ENCODE measurements around the gene MDM1. TPM values are rescaled to one million over a fixed set of nuclear protein-coding genes. Genes with fewer than 3 reads are reported as not detected.

Gene MDM1
- total RNA-seq, 2 donors from 2014 or later, result 8.3 to 12.8 TPM

DNA sequence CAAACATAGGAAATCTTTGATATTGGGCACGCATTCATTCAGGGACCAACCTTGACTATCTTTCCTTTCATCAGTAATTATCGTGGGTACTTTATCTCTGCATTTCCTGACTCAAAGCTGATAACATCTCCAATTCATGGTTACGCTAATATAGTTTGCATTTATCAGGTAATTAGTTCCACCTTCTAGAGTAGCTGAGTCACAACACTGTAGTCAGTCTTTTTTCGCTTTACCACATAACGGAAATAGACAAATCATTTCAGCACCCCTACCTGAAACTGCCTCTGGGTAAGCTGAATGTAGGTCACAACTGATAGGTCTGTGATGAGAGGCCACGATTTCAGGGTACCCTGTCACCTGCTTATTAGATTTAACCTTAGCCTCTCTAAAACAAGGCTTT, 42.0 kb downstream of the MDM1 start:
- Histone ChIP-seq H3K27ac (no peak overlapping the region), H3K9me3 (no peaks in the 10 kb centered on the region), H3K4me3 (no peak overlapping the region), H3K36me3 (no peaks in the 10 kb centered on the region), H3K27me3 (no peaks in the 10 kb centered on the region), H3K4me1 (peaks cover 0 to 14% of the 10 kb centered on the region in 2 donors)
- DNase-seq (ENCODE audit: low spot score), result no peak
- TF ChIP-seq, protein P1, sequence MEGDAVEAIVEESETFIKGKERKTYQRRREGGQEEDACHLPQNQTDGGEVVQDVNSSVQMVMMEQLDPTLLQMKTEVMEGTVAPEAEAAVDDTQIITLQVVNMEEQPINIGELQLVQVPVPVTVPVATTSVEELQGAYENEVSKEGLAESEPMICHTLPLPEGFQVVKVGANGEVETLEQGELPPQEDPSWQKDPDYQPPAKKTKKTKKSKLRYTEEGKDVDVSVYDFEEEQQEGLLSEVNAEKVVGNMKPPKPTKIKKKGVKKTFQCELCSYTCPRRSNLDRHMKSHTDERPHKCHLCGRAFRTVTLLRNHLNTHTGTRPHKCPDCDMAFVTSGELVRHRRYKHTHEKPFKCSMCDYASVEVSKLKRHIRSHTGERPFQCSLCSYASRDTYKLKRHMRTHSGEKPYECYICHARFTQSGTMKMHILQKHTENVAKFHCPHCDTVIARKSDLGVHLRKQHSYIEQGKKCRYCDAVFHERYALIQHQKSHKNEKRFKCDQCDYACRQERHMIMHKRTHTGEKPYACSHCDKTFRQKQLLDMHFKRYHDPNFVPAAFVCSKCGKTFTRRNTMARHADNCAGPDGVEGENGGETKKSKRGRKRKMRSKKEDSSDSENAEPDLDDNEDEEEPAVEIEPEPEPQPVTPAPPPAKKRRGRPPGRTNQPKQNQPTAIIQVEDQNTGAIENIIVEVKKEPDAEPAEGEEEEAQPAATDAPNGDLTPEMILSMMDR (IDR thresholded peaks at IDR 0.05), result no peak

DNA sequence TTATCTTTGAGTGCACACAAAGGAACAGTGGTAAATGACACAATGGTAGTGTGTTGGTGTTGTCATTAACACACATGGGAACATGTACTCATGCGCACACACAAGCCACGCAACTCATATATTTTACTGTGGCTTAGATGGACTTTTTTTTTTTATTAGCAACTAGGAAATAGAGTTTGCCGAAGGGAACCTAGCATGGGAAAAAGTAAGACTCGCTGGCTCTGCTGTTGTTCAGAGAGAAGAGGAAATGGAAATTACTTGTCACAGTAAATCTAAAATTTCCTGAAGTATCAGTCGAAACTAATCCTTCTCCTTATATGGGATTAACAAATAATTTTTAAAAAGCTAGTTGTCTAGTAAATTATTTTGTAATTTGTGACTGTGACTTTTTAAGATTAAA, 45.1 kb downstream of the MDM1 start:
- H3K4me3 ChIP-seq, result no peak overlapping the region
- no peaks in the 10 kb centered on the region for H3K9me3 ChIP-seq
- TF ChIP-seq, protein P1 (IDR thresholded peaks at IDR 0.05), result no peak
- DNase-seq (ENCODE audit: low spot score), result no peak
- H3K27me3 ChIP-seq, result no peaks in the 10 kb centered on the region
- H3K27ac ChIP-seq, result no peak overlapping the region
- no peaks in the 10 kb centered on the region for H3K36me3 ChIP-seq
- H3K4me1 ChIP-seq, result no peaks in the 10 kb centered on the region

DNA sequence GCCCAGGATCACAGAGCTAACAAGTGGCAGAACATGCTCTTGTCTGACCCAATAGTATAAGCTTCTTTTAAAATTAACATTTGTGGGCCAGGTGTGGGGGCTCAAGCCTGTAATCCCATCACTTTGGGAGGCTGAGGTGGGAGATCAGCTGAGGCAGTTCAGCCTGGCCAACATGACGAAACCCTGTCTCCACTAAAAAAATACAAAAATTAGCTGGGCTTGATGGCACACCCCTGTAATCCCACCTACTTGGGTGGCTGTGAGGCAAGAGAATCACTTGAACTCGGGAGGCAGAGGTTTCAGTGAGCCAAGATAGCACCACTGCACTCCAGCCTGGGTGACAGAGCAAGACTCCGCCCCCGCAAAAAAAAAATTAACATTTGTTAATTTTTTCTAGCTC, 45.8 kb downstream of the MDM1 start:
- H3K27me3 ChIP-seq, result no peaks in the 10 kb centered on the region
- H3K4me3 ChIP-seq, result no peak overlapping the region
- TF ChIP-seq, protein P1 (IDR thresholded peaks at IDR 0.05), result no peak
- H3K9me3 ChIP-seq, result no peaks in the 10 kb centered on the region
- no peak overlapping the region for H3K27ac ChIP-seq
- no peaks in the 10 kb centered on the region for H3K36me3 ChIP-seq
- DNase-seq (ENCODE audit: low spot score), result no peak
- no peaks in the 10 kb centered on the region for H3K4me1 ChIP-seq

DNA sequence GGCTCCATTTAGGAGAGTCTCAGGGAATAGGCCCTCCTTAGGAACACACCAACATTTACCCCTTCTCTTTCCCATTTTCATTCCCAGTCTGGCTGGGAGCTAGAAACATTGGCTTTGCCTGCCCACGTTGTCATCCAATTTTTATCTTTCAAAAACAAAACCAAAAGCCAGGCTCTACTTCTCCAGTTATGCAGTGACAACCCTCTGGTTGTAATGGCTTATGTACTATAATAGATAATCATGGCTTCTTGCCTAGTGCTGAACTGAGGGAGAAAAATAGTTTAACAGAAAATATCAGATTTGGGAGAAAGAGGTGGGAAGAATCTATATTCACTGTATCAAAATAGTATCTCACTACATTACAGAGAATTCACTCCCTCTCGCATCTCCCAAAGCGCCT, 46.6 kb downstream of the MDM1 start:
- Histone ChIP-seq H3K27me3 (no peaks in the 10 kb centered on the region), H3K27ac (no peak overlapping the region), H3K9me3 (no peaks in the 10 kb centered on the region), H3K4me1 (no peaks in the 10 kb centered on the region), H3K36me3 (no peaks in the 10 kb centered on the region), H3K4me3 (no peak overlapping the region)
- TF ChIP-seq, protein P1 (IDR thresholded peaks at IDR 0.05), result no peak
- DNase-seq (ENCODE audit: low spot score), result no peak

DNA sequence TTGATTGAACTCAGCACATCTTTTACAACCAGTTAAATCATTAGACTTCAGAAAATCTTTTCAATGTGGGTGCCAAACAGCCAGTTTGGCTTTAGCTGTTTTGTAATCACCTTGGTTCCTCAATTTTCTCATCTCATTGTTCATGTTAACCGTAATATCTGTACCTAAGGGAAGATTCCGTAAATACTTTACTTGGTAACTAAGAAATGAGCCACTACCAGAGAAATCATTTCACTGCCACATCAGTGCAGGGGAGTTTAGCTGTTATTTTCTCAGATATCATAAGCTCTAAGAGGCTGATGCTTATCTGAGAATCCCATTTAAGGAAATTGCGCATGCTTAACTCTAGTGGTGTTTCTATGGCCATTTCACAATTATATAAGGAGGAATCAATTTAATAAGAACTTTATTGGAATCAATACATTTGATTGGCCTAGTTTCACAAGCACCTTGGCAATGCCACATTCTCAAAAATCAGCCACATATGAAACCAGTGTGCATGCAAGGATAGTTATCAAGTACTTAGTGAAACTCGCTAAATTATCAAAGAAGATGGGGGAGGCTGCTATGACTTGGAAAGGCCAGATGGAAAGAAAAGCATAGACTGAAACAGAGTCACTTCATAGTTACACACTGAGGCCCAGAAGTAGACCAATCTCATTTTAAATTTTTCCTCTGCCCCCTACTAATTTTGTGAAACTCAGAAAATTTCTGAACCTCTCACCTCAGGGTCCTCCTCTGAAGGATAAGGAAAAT, 50.7 kb downstream of the MDM1 start:
- no peak for DNase-seq (ENCODE audit: low spot score)
- Histone ChIP-seq H3K27ac (no peak overlapping the region), H3K4me1 (no peaks in the 10 kb centered on the region), H3K27me3 (no peaks in the 10 kb centered on the region), H3K4me3 (no peak overlapping the region), H3K9me3 (no peaks in the 10 kb centered on the region), H3K36me3 (no peaks in the 10 kb centered on the region)
- TF ChIP-seq, protein P1 (IDR thresholded peaks at IDR 0.05), result no peak

DNA sequence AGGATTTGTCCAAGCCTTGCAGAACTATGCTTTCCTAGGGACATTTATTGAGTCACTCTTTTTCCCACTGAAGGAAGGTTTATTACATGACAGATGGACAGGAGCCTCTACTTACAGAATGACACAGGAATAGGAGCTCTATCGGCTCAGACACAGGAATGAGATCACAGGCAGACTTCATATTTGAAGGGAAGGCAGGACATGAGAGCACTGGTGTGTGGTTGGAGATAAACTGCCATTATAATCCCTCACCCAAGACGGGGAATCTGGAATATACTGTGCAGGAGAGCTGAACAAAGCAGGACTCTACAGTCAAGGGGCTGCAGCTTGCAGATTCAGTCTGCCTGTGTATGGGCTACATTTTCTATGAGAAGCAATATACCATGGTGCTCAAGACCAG, 51.9 kb downstream of the MDM1 start:
- TF ChIP-seq, protein P1 (IDR thresholded peaks at IDR 0.05), result no peak
- no peak for DNase-seq (ENCODE audit: low spot score)

More for the DNA sequence above, 51.9 kb downstream of the MDM1 start:
- H3K4me1 ChIP-seq, result no peaks in the 10 kb centered on the region
- H3K9me3 ChIP-seq, result no peaks in the 10 kb centered on the region
- H3K27me3 ChIP-seq, result no peaks in the 10 kb centered on the region
- H3K27ac ChIP-seq, result no peak overlapping the region
- no peaks in the 10 kb centered on the region for H3K36me3 ChIP-seq
- H3K4me3 ChIP-seq, result no peak overlapping the region

Data from right atrium auricular region (tissue), 2 donors.